ENCODE data around the gene PPIL1. TPM values are rescaled to one million over a fixed set of nuclear protein-coding genes. Genes with fewer than 3 reads are reported as not detected.
A peak's percentile ranks its signal among the peaks of the same experiment; 100 is the strongest.

Gene PPIL1
- total and polyA plus RNA-seq, 2 of the 4 experiments (the other 2 are of a cell fraction) = 28.4 to 58.4 TPM

DNA sequence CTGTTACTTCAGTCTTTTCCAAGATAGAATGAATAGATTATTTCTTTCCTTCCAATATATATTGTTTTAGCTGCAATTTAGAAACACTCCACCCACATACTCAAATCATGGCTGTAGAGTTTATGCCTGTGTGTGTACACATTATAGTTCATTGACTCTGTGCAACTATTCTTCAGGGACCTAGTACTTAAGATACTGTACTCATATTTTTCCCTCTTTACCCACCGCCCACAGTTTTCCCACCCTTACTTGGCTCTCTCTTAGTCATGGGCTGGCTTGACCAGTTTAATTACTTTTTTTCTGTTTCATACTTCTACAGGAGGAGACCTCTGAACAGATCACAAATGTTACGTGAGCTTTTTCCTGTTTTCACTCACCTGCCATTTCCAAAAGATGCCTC lies 41.5 kb upstream of the PPIL1 start:
- Histone ChIP-seq H3K4ac (ENCODE audit: low read depth, low read length) (peak overlapping the region; percentile 58; the same call in 1 of the 2 replicates), H4K20me1 (ENCODE audit: insufficient read depth, low read length) (peaks cover 21% of the 10 kb centered on the region), H3K23ac (ENCODE audit: low read depth, low read length) (no peak overlapping the region), H3K27ac (ENCODE audit: insufficient read depth, low read length) (no peak overlapping the region), H3K4me1 (ENCODE audit: control insufficient read depth, insufficient read depth, low read length) (peaks cover 38% of the 10 kb centered on the region), H2BK20ac (ENCODE audit: low read depth, low read length) (no peak overlapping the region), H2BK120ac (ENCODE audit: low read depth, low read length) (no peak overlapping the region), H2BK5ac (ENCODE audit: low read depth, low read length, poor library complexity, severe bottlenecking) (no peak overlapping the region), H2AK9ac (replicated peaks; ENCODE audit: low read depth, low read length, poor library complexity) (no peak overlapping the region), H2AFZ (replicated peaks; ENCODE audit: low read length, poor library complexity) (no peak overlapping the region), H4K91ac (ENCODE audit: insufficient read depth, low read depth, low read length) (no peak overlapping the region), H3K56ac (ENCODE audit: extremely low read depth, insufficient read depth, low read length) (no peak overlapping the region), H3K4me2 (ENCODE audit: low read depth, low read length) (no peak overlapping the region), H2BK15ac (ENCODE audit: low read depth, low read length) (no peak overlapping the region), H3K9ac (ENCODE audit: low read depth, low read length) (no peak overlapping the region), H3K9me1 (ENCODE audit: insufficient read depth, low read length) (peaks cover 26% of the 10 kb centered on the region), H2AK5ac (ENCODE audit: low read depth, low read length) (no peak overlapping the region), H3K27me3 (ENCODE audit: control insufficient read depth, insufficient read depth, low read length) (no peaks in the 10 kb centered on the region), H4K5ac (ENCODE audit: low read depth, low read length) (no peak overlapping the region), H3K9me3 (ENCODE audit: control insufficient read depth, insufficient read depth, low read length) (no peaks in the 10 kb centered on the region), H3K79me1 (ENCODE audit: low read depth in 1 of 2, low read length in 2 of 2) (peaks cover 0 to 25% of the 10 kb centered on the region in 2 experiments; a peak in 2 of 4 replicates), H3K4me3 (ENCODE audit: insufficient read depth, low read depth, low read length) (no peak overlapping the region), H3K14ac (replicated peaks; ENCODE audit: low read depth, low read length) (no peak overlapping the region), H4K8ac (ENCODE audit: low read depth in 2 of 2, low read length in 2 of 2) (no peak overlapping the region), H3K36me3 (ENCODE audit: control insufficient read depth, insufficient read depth, low read length) (peaks cover 28% of the 10 kb centered on the region), H3K18ac (ENCODE audit: low read depth, low read length) (no peak overlapping the region)
- dilution Hi-C loops (cut with HindIII; ENCODE audit: low sequenced_read_pairs, unreplicated experiment) = no loop called here
- intact Hi-C loops (cut with micrococcal nuclease) = no loop called here
- WGBS, 2 experiments (ENCODE audit: extremely low coverage in 2 of 2, insufficient read length in 1 of 2) = 88% methylated on average over 1 of the region's 2 CpGs; no CpG with 5 or more reads in 1 of the 2 experiments
- DNase-seq (peak; percentile 36), ATAC-seq (ENCODE audit: low read depth) (no peak)
- BruUV-seq (replicated peaks) = no TSS peak
- in situ Hi-C loops (cut with MboI; ENCODE audit: low sequenced_read_pairs) = no loop called here
- TF ChIP-seq MXI1 (IDR thresholded peaks at IDR 0.05; ENCODE audit: borderline replicate concordance, low read depth, low read length) (no peak), MAZ (IDR thresholded peaks at IDR 0.05; ENCODE audit: borderline replicate concordance, low read depth, low read length) (no peak), MAFK (IDR thresholded peaks at IDR 0.05; ENCODE audit: low read depth, low read length) (no peak), POLR2A (IDR thresholded peaks at IDR 0.05; ENCODE audit: low read depth, low read length) (no peak), RCOR1 (IDR thresholded peaks at IDR 0.05; ENCODE audit: insufficient replicate concordance, low read length) (no peak)
- ChIA-PET CTCF (no interaction called here), POLR2A (ENCODE audit: unreplicated experiment) (no interaction called here)

Data from IMR-90 (cell line).